HG03097 (cell line): ENCODE data around the gene GLT1D1.

Experiments used
- ATAC-seq: cut with Tn5 transposase; IDR thresholded peaks from one replicate; pipeline ENCODE4 v1.9.1; 2021; ENCODE audit not compliant: unreplicated experiment, low FRiP score

Gene GLT1D1

DNA sequence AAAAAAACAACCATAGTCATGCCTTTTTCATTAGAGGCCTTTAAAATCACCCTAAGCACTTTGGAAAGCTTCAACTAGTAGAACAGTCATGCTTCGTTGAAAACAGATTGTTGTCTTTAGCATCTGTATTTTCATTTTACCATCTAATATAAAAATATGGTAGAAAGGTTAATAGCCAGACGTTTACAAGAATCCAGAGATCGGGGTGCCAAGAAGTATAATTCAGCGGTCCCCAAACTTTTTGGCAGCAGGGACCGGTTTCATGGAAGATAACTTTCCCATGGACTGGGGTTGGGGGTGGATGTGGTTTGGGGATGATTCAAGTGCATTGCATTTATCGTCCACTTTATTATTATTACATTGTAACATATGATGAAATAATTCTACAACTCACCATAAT lies 138.4 kb downstream of the GLT1D1 start:
- no peak for ATAC-seq

DNA sequence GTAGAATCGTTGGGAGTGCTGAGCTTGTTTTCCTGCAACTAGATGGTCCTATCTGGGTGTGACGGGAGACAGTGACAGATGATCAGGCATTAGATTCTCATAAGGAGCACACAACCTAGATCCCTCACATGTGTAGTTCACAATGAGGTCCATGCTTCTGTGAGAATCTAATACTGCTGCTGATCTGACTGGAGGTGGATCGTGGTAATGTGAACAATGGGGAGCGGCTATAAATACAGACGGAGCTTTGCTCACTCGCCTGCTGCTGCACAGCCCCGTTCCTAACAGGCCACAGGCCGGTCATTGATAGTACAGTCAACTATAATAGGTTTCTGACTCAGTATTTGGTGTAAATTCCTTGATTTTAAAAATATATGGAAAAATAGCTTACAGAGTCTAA lies 138.8 kb downstream of the GLT1D1 start:
- ATAC-seq = no peak

DNA sequence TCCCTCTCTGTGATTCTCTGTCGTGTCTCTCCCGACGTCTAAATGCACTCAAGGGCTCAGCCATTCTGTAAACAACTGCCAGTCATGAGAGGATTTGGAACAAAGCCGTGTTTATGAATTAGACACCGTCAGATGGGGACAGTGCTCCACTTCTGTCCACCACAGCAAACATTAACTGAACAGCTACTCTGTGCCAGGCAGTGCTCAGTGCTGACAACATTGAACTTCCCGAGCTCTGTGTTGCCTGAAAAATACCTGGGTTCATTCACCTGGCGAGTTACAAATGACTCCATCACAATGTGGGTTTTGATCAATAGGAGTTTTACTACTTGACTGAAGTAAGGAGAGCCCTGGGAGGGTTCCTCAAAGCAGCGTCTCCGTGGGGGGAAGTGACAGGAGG lies 139.3 kb downstream of the GLT1D1 start:
- no peak for ATAC-seq

DNA sequence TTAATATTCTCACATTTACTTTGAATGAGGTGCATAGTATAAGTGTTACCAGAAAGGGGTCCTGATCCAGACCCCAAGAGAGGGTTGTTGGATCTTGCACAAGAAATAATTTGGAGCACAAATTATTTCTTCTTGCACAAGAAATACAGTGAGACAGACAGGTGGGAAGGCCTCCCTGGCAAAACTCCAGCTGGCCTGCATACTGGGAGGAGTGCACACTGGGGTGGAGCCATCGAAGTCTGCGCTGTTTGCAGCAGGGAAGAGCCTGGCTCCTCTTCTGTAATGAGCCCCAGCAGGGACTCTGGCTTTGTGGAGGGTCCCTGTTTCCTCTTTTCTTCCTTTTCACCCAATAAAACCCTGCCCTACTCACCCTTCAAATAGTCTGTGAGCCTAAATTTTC lies 141.6 kb downstream of the GLT1D1 start:
- no peak for ATAC-seq

- no peak for ATAC-seq
Measured at GRCh38 chr12:128995619-128996018, 142.3 kb downstream of the GLT1D1 start.

GRCh38 chr12:129001826-129002225 lies 148.5 kb downstream of the GLT1D1 start:
- ATAC-seq = no peak

- no peak for ATAC-seq
Measured at GRCh38 chr12:129002427-129002826, 149.1 kb downstream of the GLT1D1 start.

DNA sequence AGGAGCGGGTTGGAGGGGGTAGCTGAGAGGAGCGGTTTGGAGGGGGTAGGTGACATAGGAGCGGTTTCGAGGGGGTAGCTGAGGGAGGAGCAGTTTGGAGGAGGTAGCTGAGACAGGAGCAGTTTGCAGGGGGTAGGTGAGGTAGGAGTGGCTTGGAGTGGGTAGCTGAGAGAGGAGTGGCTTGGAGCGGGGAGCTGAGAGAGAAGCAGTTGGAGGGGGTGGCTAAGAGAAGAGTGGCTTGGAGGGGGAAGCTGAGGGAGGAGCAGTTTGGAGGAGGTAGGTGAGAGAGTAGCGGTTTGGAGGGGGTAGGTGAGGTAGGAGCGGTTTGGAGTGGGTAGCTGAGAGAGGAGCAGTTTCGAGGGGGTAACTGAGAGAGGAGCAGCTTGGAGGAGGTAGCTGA lies 152.1 kb downstream of the GLT1D1 start:
- ATAC-seq = no peak

GRCh38 chr12:129005829-129006228 lies 152.6 kb downstream of the GLT1D1 start:
- ATAC-seq = no peak

DNA sequence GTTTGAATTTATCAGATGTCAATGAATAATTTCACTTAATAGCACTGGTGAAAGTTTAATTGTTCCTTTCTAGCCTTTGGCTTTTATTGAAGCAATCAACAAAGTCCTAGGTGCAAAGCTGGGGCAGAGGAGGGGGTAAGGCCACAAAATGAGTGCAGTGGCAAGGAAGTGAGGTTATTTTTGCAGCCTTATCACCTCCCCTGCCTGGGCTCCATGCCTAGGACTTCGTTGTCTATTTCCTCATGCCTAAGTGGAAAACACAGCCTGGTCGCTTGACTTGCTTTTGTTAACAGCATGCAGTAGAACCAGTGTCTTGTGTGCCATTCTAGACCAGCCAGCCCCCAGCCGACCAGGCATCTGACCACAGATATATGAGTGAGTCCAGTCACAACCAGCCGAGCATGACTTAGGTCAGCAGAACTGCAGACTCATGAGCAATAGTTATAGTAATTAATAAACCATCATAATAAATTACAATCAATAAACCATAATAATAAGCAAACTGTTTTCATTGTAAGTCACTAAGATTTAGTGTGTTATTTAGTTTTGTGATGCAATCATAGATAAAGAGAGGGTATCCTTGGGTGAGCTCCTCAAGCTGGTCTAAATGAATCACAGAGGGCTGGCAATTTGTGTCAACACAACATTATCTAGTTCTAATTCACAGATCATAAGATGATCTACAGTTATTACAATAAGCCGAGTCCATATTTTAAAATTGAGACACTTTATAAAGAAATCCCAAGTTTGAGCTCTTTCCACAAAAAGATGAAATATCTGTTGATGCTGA lies 156.8 kb downstream of the GLT1D1 start:
- ATAC-seq = no peak

DNA sequence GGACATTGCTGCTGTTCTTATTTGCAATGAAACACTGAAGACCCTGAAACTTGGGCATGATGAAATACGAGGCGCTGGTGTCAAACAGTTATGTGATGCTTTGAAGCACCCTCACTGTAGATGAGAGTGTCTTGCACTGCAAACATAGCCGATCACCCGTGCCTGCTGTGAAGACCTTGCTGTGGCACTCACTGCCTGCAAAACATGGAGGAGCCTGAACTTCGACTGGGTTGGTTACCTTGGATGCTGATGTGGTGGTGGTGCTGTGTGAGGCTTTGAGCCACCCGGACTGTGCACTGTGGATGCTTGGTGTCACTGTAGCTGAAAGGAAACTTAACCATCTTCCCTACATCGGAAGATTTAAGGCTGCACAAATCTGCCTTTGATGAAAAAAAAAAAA lies 162.9 kb downstream of the GLT1D1 start:
- ATAC-seq = no peak

- no peak for ATAC-seq
Measured at GRCh38 chr12:129025055-129025454, 171.8 kb downstream of the GLT1D1 start.

GRCh38 chr12:129028844-129029243 lies 175.6 kb downstream of the GLT1D1 start:
- no peak for ATAC-seq
